CD4-positive, alpha-beta memory T cell (primary cell): ENCODE results near the gene HMOX2. TPM values are rescaled to one million over a fixed set of nuclear protein-coding genes. Genes with fewer than 3 reads are reported as not detected.

Source experiments
- CTCF ChIA-PET: fragments of 350-600 bp; sonication (Branson Sonifier 250); formaldehyde crosslinking; loops from one replicate; lab custom pipeline; 2021; ENCODE audit warnings: inconsistent platforms; ENCODE audit not compliant: partially characterized antibody; lab: Charles Lee
- POLR2A ChIA-PET: fragments of 350-600 bp; sonication (Branson Sonifier 250); formaldehyde crosslinking; loops from one replicate; lab custom pipeline; 2021; ENCODE audit not compliant: partially characterized antibody; lab: Charles Lee
- DNase-seq, 5 donors: peaks; one replicate each; pipeline versions ENCODE4 v3.0.0 to v3.0.0-alpha.2; 2020 to 2022; ENCODE audit warnings: mixed read lengths in 1 of 5
- H3K27ac ChIP-seq: one replicate; pipeline ENCODE4 v1.7.0; 2013; ENCODE audit warnings: low read depth, low read length
- H3K27me3 ChIP-seq: 2 replicates; pipeline ENCODE4 v1.7.0; 2013; ENCODE audit warnings: mild to moderate bottlenecking, low read length, moderate library complexity; ENCODE audit not compliant: insufficient read depth
- H3K36me3 ChIP-seq: 2 replicates; pipeline ENCODE4 v1.7.0; 2013; ENCODE audit warnings: mild to moderate bottlenecking, low read length, moderate library complexity; ENCODE audit not compliant: insufficient read depth
- H3K4me1 ChIP-seq: 2 replicates; pipeline ENCODE4 v1.7.0; 2013; ENCODE audit warnings: mild to moderate bottlenecking, low read length, moderate library complexity; ENCODE audit not compliant: insufficient read depth
- H3K4me3 ChIP-seq, 2 donors: one replicate each; pipeline ENCODE4 v1.7.0; 2013; ENCODE audit warnings: low read length in 2 of 2, mild to moderate bottlenecking in 1 of 2
- H3K9me3 ChIP-seq, 2 donors: one replicate each; pipeline ENCODE4 v1.7.0; 2013; ENCODE audit warnings: low read length in 2 of 2, control low read depth in 1 of 2; ENCODE audit not compliant: control insufficient read depth in 1 of 2
- H3K27ac Mint-ChIP-seq, 7 donors: one replicate each; pipeline ENCODE4 v1.8.0; 2020 to 2021; ENCODE audit warnings: mixed read lengths in 7 of 7, mild to moderate bottlenecking in 6 of 7, inconsistent platforms in 3 of 7, moderate library complexity in 3 of 7
- H3K27me3 Mint-ChIP-seq, 2 donors: one replicate each; pipeline ENCODE4 v1.8.0; 2020 to 2021; ENCODE audit warnings: mixed read lengths in 2 of 2
- H3K36me3 Mint-ChIP-seq, 2 donors: one replicate each; pipeline ENCODE4 v1.8.0; 2020 to 2021; ENCODE audit warnings: mixed read lengths in 2 of 2, inconsistent platforms in 1 of 2, mild to moderate bottlenecking in 1 of 2
- H3K4me1 Mint-ChIP-seq, 4 donors: one replicate each; pipeline ENCODE4 v1.8.0; 2020 to 2021; ENCODE audit warnings: mixed read lengths in 4 of 4, mild to moderate bottlenecking in 1 of 4
- H3K4me3 Mint-ChIP-seq, 8 donors: one replicate each; pipeline ENCODE4 v1.8.0; 2020 to 2021; ENCODE audit warnings: mixed read lengths in 8 of 8, mild to moderate bottlenecking in 7 of 8, moderate library complexity in 6 of 8, inconsistent platforms in 3 of 8
- H3K9me3 Mint-ChIP-seq, 8 donors: one replicate each; pipeline ENCODE4 v1.8.0; 2020 to 2021; ENCODE audit warnings: mixed read lengths in 8 of 8, mild to moderate bottlenecking in 5 of 8, inconsistent platforms in 3 of 8, moderate library complexity in 1 of 8
- intact Hi-C: fragments of 100-400 bp; cut with micrococcal nuclease; formaldehyde crosslinking; loops from one replicate; pipeline ENCODE4 v1.15.1; 2023
- polyA plus RNA-seq, 2 donors: library from polyadenylated mRNA; unstranded; fragments of 300-500 nt; fragmentation: Illumina TruSeq; gene quantifications; one replicate each; pipeline ENCODE4 v1.2.3, GENCODE V29; 2021
- total RNA-seq, 2 experiments: library from RNA; stranded (reverse); gene quantifications; one replicate each; pipeline ENCODE4 v1.2.3, GENCODE V29; 2021

The HMOX2 gene
- total and polyA plus RNA-seq, 4 experiments from 2014 or later = 64.1 to 206 (median 118) TPM

GRCh38 chr16:4433914-4434787 is 42.0 kb upstream of the HMOX2 start:
- peaks cover 30% of the 10 kb centered on the region for H3K36me3 ChIP-seq
- ChIA-PET CTCF (interaction anchor here (0.8 to 1.4 kb wide), 3 partner anchors 15 to 32 kb away, joined by 3 to 9 read pairs (median 3); no protein-coding TSS in a partner anchor), POLR2A (interaction anchor here (0.5 to 1.8 kb wide), 6 partner anchors 8 to 115 kb away, joined by 3 to 4 read pairs (median 4); partner anchors contain the start of gene CDIP1)
- no peak overlapping the region for H3K4me3 ChIP-seq
- H3K27me3 Mint-ChIP-seq = no peaks in the 10 kb centered on the region
- no peaks in the 10 kb centered on the region for H3K9me3 Mint-ChIP-seq
- peaks cover 0 to 14% (median 7%) of the 10 kb centered on the region in 4 donors for H3K4me1 Mint-ChIP-seq
- intact Hi-C loops = no loop called here
- no peak for DNase-seq
- H3K27ac ChIP-seq = no peak overlapping the region
- H3K4me3 Mint-ChIP-seq = no peak overlapping the region
- no peaks in the 10 kb centered on the region for H3K9me3 ChIP-seq
- peaks cover 22 to 55% of the 10 kb centered on the region in 2 donors for H3K36me3 Mint-ChIP-seq
- peak overlapping the region in 4 of 7 donors; percentile 7 to 60 (median 38) for H3K27ac Mint-ChIP-seq
- H3K27me3 ChIP-seq = no peaks in the 10 kb centered on the region
- no peaks in the 10 kb centered on the region for H3K4me1 ChIP-seq

GRCh38 chr16:4435337-4436067 is 40.7 kb upstream of the HMOX2 start:
- no peak overlapping the region for H3K4me3 ChIP-seq
- H3K36me3 Mint-ChIP-seq = peaks cover 28 to 57% of the 10 kb centered on the region in 2 donors

GRCh38 chr16:4437366-4437765 is 38.8 kb upstream of the HMOX2 start:
- Histone ChIP-seq H3K4me3 (no peak overlapping the region), H3K4me1 (no peaks in the 10 kb centered on the region), H3K36me3 (peaks cover 60% of the 10 kb centered on the region), H3K27me3 (no peaks in the 10 kb centered on the region), H3K9me3 (no peaks in the 10 kb centered on the region), H3K27ac (no peak overlapping the region)
- no peak overlapping the region for H3K27ac Mint-ChIP-seq
- peaks cover 39 to 65% of the 10 kb centered on the region in 2 donors for H3K36me3 Mint-ChIP-seq
- intact Hi-C loops = no loop called here
- no peak for DNase-seq
- no peaks in the 10 kb centered on the region for H3K9me3 Mint-ChIP-seq
- POLR2A ChIA-PET = interaction anchor here (0.6 to 1.1 kb wide), 3 partner anchors 21 to 31 kb away, joined by 3 read pairs; no protein-coding TSS in a partner anchor
- H3K27me3 Mint-ChIP-seq = no peaks in the 10 kb centered on the region
- no peak overlapping the region for H3K4me3 Mint-ChIP-seq
- CTCF ChIA-PET = no interaction called here
- peaks cover 0 to 11% (median 9%) of the 10 kb centered on the region in 4 donors for H3K4me1 Mint-ChIP-seq

More at GRCh38 chr16:4435337-4436067, 40.7 kb upstream of the HMOX2 start:
- no peak overlapping the region for H3K4me3 Mint-ChIP-seq
- Histone ChIP-seq H3K9me3 (no peaks in the 10 kb centered on the region), H3K27me3 (no peaks in the 10 kb centered on the region), H3K27ac (no peak overlapping the region), H3K36me3 (peaks cover 42% of the 10 kb centered on the region), H3K4me1 (no peaks in the 10 kb centered on the region)
- H3K9me3 Mint-ChIP-seq = no peaks in the 10 kb centered on the region
- H3K4me1 Mint-ChIP-seq = peaks cover 0 to 19% (median 10%) of the 10 kb centered on the region in 4 donors
- DNase-seq = no peak
- peak overlapping the region in 4 of 7 donors; percentile 10 to 17 (median 16) for H3K27ac Mint-ChIP-seq
- intact Hi-C loops = no loop called here
- POLR2A ChIA-PET = interaction anchor here (0.6 to 1.8 kb wide), 4 partner anchors 9 to 37 kb away, joined by 3 to 4 read pairs (median 4); no protein-coding TSS in a partner anchor
- H3K27me3 Mint-ChIP-seq = no peaks in the 10 kb centered on the region
- CTCF ChIA-PET = interaction anchor here (1.4 kb wide), 1 partner anchor 33 kb away, joined by 9 read pairs; no protein-coding TSS in a partner anchor

- intact Hi-C loops = no loop called here
- Mint-ChIP-seq H3K9me3 (no peaks in the 10 kb centered on the region), H3K27me3 (no peaks in the 10 kb centered on the region), H3K4me3 (no peak overlapping the region), H3K4me1 (peaks cover 0 to 5% (median 3%) of the 10 kb centered on the region in 4 donors), H3K27ac (peak overlapping the region in 1 of 7 donors; percentile 53), H3K36me3 (peaks cover 46 to 73% of the 10 kb centered on the region in 2 donors)
- peaks cover 66% of the 10 kb centered on the region for H3K36me3 ChIP-seq
- H3K4me1 ChIP-seq = no peaks in the 10 kb centered on the region
- ChIA-PET POLR2A (no interaction called here), CTCF (no interaction called here)
- no peak overlapping the region for H3K4me3 ChIP-seq
- H3K9me3 ChIP-seq = no peaks in the 10 kb centered on the region
- no peak for DNase-seq
- no peak overlapping the region for H3K27ac ChIP-seq
- no peaks in the 10 kb centered on the region for H3K27me3 ChIP-seq
Observed at GRCh38 chr16:4442371-4442770, 33.8 kb upstream of the HMOX2 start.

GRCh38 chr16:4443271-4443670 is 32.9 kb upstream of the HMOX2 start:
- POLR2A ChIA-PET = no interaction called here
- no peak for DNase-seq
- Mint-ChIP-seq H3K36me3 (peaks cover 45 to 75% of the 10 kb centered on the region in 2 donors), H3K4me1 (peaks cover 0 to 5% (median 3%) of the 10 kb centered on the region in 4 donors), H3K4me3 (no peak overlapping the region), H3K9me3 (no peaks in the 10 kb centered on the region), H3K27me3 (no peaks in the 10 kb centered on the region), H3K27ac (peak overlapping the region in 1 of 7 donors; percentile 82)
- Histone ChIP-seq H3K4me1 (no peaks in the 10 kb centered on the region), H3K36me3 (peaks cover 68% of the 10 kb centered on the region), H3K9me3 (no peaks in the 10 kb centered on the region), H3K27ac (no peak overlapping the region), H3K27me3 (no peaks in the 10 kb centered on the region), H3K4me3 (no peak overlapping the region)
- CTCF ChIA-PET = no interaction called here
- intact Hi-C loops = no loop called here

- Mint-ChIP-seq H3K4me1 (peaks cover 0 to 5% (median 3%) of the 10 kb centered on the region in 4 donors), H3K27me3 (no peaks in the 10 kb centered on the region), H3K36me3 (peaks cover 45 to 77% of the 10 kb centered on the region in 2 donors), H3K27ac (peak overlapping the region in 1 of 7 donors; percentile 25), H3K9me3 (no peaks in the 10 kb centered on the region), H3K4me3 (peak overlapping the region in 1 of 8 donors; percentile 55)
- H3K36me3 ChIP-seq = peaks cover 73% of the 10 kb centered on the region
- DNase-seq = no peak
- intact Hi-C loops = no loop called here
- CTCF ChIA-PET = no interaction called here
- no peak overlapping the region for H3K4me3 ChIP-seq
- H3K27ac ChIP-seq = no peak overlapping the region
- H3K27me3 ChIP-seq = no peaks in the 10 kb centered on the region
- POLR2A ChIA-PET = interaction anchor here (1.1 kb wide), 1 partner anchor 61 kb away, joined by 3 read pairs; no protein-coding TSS in a partner anchor
- H3K9me3 ChIP-seq = no peaks in the 10 kb centered on the region
- H3K4me1 ChIP-seq = no peaks in the 10 kb centered on the region
Observed at GRCh38 chr16:4443986-4444385, 32.2 kb upstream of the HMOX2 start.
